Type B pancreatic cell (in vitro differentiated cells): ENCODE measurements around the gene CES2. TPM values are rescaled to one million over a fixed set of nuclear protein-coding genes. Genes with fewer than 3 reads are reported as not detected.
A peak's percentile ranks its signal among the peaks of the same experiment; 100 is the strongest.

Source experiments
- DNase-seq: peaks from one replicate; pipeline ENCODE4 v3.0.0; 2021; ENCODE audit warnings: mixed read lengths; ENCODE audit not compliant: unreplicated experiment; ENCODE audit errors: extremely low spot score
- H3K27ac Mint-ChIP-seq: 2 replicates; pipeline ENCODE4 v1.8.0; 2021; ENCODE audit warnings: mild to moderate bottlenecking, mixed read lengths
- H3K27me3 Mint-ChIP-seq: 2 replicates; pipeline ENCODE4 v1.8.0; 2021; ENCODE audit warnings: mixed read lengths
- H3K36me3 Mint-ChIP-seq: 2 replicates; pipeline ENCODE4 v1.8.0; 2021; ENCODE audit warnings: mixed read lengths
- H3K4me1 Mint-ChIP-seq: one replicate; pipeline ENCODE4 v1.8.0; 2021; ENCODE audit warnings: mixed read lengths; ENCODE audit not compliant: unreplicated experiment
- H3K4me3 Mint-ChIP-seq: 2 replicates; pipeline ENCODE4 v1.8.0; 2021; ENCODE audit warnings: mild to moderate bottlenecking, mixed read lengths
- H3K9me3 Mint-ChIP-seq: 2 replicates; pipeline ENCODE4 v1.8.0; 2021; ENCODE audit warnings: mixed read lengths
- total RNA-seq: library from RNA; stranded (reverse); gene quantifications from 2 replicates; pipeline ENCODE4 v1.2.1, GENCODE V29; 2021; ENCODE audit warnings: low replicate concordance
- TF ChIP-seq, protein P1 (sequence below): fragments of 200-600 bp; sonication (generic); conservative IDR thresholded peaks from 2 replicates; pipeline ENCODE4 v1.5.0; 2021; ENCODE audit warnings: antibody characterized with exemption, mild to moderate bottlenecking

The CES2 gene
- total RNA-seq, 1 donor from 2014 or later: 44.9 TPM

DNA sequence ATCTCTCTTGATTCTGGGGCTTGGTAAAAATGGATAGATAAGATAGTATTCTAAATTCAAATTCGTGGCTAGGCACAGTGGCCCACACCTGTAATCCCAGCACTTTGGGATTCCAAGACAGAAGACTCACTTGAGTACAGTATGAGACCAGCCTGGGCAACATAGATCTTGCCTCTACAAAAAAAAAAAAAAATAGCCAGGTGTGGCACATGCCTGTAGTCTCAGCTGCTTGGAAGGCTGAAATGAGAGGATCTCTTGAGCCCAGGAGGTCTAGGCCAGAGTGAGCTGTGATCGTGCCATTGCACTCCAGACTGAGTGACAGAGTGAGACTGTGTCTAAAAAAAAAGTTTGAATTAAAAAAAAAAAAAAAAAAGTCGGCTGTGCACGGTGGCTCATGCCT, 45.7 kb upstream of the CES2 start:
- no peak for DNase-seq
- H3K36me3 Mint-ChIP-seq: peaks cover 14% of the 10 kb centered on the region
- TF ChIP-seq, protein P1, sequence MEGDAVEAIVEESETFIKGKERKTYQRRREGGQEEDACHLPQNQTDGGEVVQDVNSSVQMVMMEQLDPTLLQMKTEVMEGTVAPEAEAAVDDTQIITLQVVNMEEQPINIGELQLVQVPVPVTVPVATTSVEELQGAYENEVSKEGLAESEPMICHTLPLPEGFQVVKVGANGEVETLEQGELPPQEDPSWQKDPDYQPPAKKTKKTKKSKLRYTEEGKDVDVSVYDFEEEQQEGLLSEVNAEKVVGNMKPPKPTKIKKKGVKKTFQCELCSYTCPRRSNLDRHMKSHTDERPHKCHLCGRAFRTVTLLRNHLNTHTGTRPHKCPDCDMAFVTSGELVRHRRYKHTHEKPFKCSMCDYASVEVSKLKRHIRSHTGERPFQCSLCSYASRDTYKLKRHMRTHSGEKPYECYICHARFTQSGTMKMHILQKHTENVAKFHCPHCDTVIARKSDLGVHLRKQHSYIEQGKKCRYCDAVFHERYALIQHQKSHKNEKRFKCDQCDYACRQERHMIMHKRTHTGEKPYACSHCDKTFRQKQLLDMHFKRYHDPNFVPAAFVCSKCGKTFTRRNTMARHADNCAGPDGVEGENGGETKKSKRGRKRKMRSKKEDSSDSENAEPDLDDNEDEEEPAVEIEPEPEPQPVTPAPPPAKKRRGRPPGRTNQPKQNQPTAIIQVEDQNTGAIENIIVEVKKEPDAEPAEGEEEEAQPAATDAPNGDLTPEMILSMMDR: no peak
- peak overlapping the region; percentile 29 for H3K27ac Mint-ChIP-seq
- no peak overlapping the region for H3K4me3 Mint-ChIP-seq
- no peaks in the 10 kb centered on the region for H3K9me3 Mint-ChIP-seq
- no peaks in the 10 kb centered on the region for H3K4me1 Mint-ChIP-seq
- H3K27me3 Mint-ChIP-seq: no peaks in the 10 kb centered on the region

DNA sequence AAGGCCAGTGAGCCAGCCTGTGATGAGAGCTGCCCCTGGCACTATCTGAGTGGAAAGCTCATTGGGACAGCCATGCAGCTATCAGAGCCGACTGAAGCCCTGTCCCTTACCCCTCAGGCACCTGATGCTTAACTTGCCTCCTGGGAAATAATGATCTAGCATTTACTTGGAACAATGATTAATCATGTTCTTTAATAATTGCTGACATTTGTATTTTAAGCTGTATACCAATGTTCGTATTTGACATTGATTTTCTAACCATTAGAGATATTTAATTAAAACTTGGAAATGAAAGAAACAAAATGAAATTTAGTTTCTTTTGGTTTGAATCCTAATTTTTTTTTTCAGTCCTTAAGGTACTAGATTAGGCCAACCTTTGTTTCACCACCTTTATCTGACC, 44.5 kb upstream of the CES2 start:
- TF ChIP-seq, protein P1: no peak

DNA sequence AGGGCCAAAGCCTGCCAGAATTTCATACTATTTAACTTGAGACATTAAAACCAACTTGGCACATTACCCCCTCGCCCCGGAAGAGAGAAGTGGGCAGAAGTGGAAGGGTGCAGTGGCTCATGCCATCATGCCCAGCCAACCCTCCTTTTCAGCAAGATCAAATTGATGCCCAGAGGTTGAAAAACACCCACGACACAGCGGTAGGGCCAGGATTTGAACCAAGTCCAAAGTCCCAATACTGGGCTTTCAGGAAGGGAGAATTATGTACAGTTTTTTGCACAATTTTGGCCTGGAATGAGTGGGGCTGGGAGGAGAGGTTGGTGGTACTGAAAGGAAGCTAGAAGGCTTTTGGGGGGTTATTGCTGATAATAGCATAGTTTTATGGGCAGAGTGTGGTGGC, 44.0 kb upstream of the CES2 start:
- H3K27ac Mint-ChIP-seq: no peak overlapping the region
- H3K4me1 Mint-ChIP-seq: no peaks in the 10 kb centered on the region
- TF ChIP-seq, protein P1: no peak
- no peak overlapping the region for H3K4me3 Mint-ChIP-seq
- H3K9me3 Mint-ChIP-seq: no peaks in the 10 kb centered on the region
- no peak for DNase-seq
- H3K27me3 Mint-ChIP-seq: no peaks in the 10 kb centered on the region
- peaks cover 4% of the 10 kb centered on the region for H3K36me3 Mint-ChIP-seq

More for the DNA sequence above, 44.5 kb upstream of the CES2 start:
- Mint-ChIP-seq H3K36me3 (peaks cover 5% of the 10 kb centered on the region), H3K4me1 (no peaks in the 10 kb centered on the region), H3K27me3 (no peaks in the 10 kb centered on the region), H3K9me3 (no peaks in the 10 kb centered on the region), H3K4me3 (no peak overlapping the region), H3K27ac (no peak overlapping the region)
- no peak for DNase-seq

DNA sequence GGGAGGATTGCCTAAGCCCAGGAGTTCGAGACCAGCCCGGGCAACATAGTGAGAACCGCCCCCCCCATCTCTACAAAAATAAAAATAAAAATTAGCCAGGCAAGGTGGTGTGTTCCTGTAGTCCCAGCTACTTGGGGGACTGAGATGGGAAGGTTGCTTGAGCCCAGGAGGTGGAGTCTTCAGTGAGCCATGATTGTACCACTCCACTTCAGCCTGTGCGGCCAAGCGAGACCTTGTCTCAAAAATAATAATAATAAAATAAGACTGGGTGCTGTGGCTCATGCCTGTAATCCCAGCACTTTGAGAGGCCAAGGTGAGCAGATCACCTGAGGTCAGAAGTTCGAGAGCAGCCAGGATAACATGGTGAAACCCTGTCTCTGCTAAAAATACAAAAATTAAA, 43.5 kb upstream of the CES2 start:
- H3K36me3 Mint-ChIP-seq: peaks cover 4% of the 10 kb centered on the region
- peaks cover 4% of the 10 kb centered on the region for H3K4me1 Mint-ChIP-seq
- no peak for DNase-seq
- H3K9me3 Mint-ChIP-seq: no peaks in the 10 kb centered on the region
- H3K27me3 Mint-ChIP-seq: no peaks in the 10 kb centered on the region
- no peak overlapping the region for H3K27ac Mint-ChIP-seq
- no peak overlapping the region for H3K4me3 Mint-ChIP-seq
- TF ChIP-seq, protein P1: no peak

DNA sequence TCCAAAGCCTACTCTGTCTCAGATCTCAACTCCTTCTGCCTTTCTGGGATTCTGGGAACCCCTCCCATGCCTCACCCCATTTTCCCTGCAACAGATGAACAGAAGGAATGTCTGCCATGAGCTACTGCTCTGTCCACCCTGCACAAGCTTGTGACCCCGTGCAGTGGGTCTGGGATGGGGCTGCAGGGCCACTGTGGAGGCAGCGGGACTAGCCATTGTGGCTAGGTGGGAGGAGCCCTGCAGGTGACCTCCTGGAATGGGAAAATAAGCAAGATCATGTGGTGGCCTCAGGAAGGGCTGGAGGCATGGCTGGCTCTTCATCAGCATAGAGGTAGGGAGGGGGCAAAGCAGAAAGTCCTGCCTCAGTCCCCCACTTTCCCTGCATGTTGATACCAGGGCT, 41.3 kb upstream of the CES2 start:
- no peak overlapping the region for H3K4me3 Mint-ChIP-seq
- H3K4me1 Mint-ChIP-seq: peaks cover 4% of the 10 kb centered on the region
- no peak overlapping the region for H3K27ac Mint-ChIP-seq
- no peaks in the 10 kb centered on the region for H3K27me3 Mint-ChIP-seq
- TF ChIP-seq, protein P1: no peak
- H3K9me3 Mint-ChIP-seq: no peaks in the 10 kb centered on the region
- no peak for DNase-seq
- peaks cover 4% of the 10 kb centered on the region for H3K36me3 Mint-ChIP-seq
